Ishikawa (cell line): ENCODE results near the gene HECTD3.

Experiments
- CEBPB ChIP-seq: IDR thresholded peaks from 2 replicates; pipeline ENCODE4 v1.6.1; 2012
- CREB1 ChIP-seq: IDR thresholded peaks from 2 replicates; pipeline ENCODE4 v1.6.1; 2012; ENCODE audit warnings: low read depth
- EGR1 ChIP-seq: IDR thresholded peaks from 2 replicates; pipeline ENCODE4 v1.6.1; 2012
- EP300 ChIP-seq: IDR thresholded peaks from 2 replicates; pipeline ENCODE4 v1.6.1; 2012; ENCODE audit warnings: borderline replicate concordance
- FOXM1 ChIP-seq: IDR thresholded peaks from 2 replicates; pipeline ENCODE4 v1.6.1; 2012; ENCODE audit warnings: low read depth, borderline replicate concordance
- MAX ChIP-seq: IDR thresholded peaks from 2 replicates; pipeline ENCODE4 v1.6.1; 2012
- NFIC ChIP-seq: IDR thresholded peaks from 2 replicates; pipeline ENCODE4 v1.6.1; 2012
- RAD21 ChIP-seq: IDR thresholded peaks from 2 replicates; pipeline ENCODE4 v1.6.1; 2012; ENCODE audit warnings: low read depth
- REST ChIP-seq: IDR thresholded peaks from 2 replicates; pipeline ENCODE4 v1.6.1; 2012; ENCODE audit warnings: low read depth, mild to moderate bottlenecking
- TAF1 ChIP-seq: IDR thresholded peaks from 2 replicates; pipeline ENCODE4 v1.6.1; 2012; ENCODE audit warnings: low read depth, mild to moderate bottlenecking
- TCF12 ChIP-seq: IDR thresholded peaks from 2 replicates; pipeline ENCODE4 v1.6.1; 2012; ENCODE audit warnings: low read depth
- TEAD4 ChIP-seq: IDR thresholded peaks from 2 replicates; pipeline ENCODE4 v1.6.1; 2012
- USF1 ChIP-seq: IDR thresholded peaks from 2 replicates; pipeline ENCODE4 v1.6.1; 2012
- YY1 ChIP-seq: IDR thresholded peaks from 2 replicates; pipeline ENCODE4 v1.6.1; 2012; ENCODE audit warnings: low read depth
- ZBTB7A ChIP-seq: IDR thresholded peaks from 2 replicates; pipeline ENCODE4 v1.6.1; 2012; ENCODE audit warnings: low read depth

The HECTD3 gene

GRCh38 chr1:45002650-45003645, 8.2 kb downstream of the HECTD3 start:
- TF ChIP-seq YY1 (no peak), ZBTB7A (no peak)

- no peak for TF ChIP-seq EGR1
- no peak for TF ChIP-seq RAD21
- no peak for TF ChIP-seq TAF1
- no peak for TF ChIP-seq YY1
Measured at GRCh38 chr1:45001011-45001481, 10.1 kb downstream of the HECTD3 start.

GRCh38 chr1:44999232-44999631, 11.9 kb downstream of the HECTD3 start:
- TF ChIP-seq TCF12 (no peak), FOXM1 (no peak), YY1 (no peak), TEAD4 (no peak), USF1 (no peak), CEBPB (no peak), REST (no peak), NFIC (no peak), MAX (no peak), RAD21 (no peak), ZBTB7A (no peak), EGR1 (no peak), TAF1 (no peak), CREB1 (no peak), EP300 (no peak)

GRCh38 chr1:44995467-44996238, 15.5 kb downstream of the HECTD3 start:
- TF ChIP-seq YY1 (no peak), USF1 (no peak), NFIC (no peak), TEAD4 (no peak), TAF1 (no peak), FOXM1 (no peak), TCF12 (no peak), ZBTB7A (no peak), MAX (no peak), EP300 (no peak), EGR1 (no peak), CREB1 (no peak), CEBPB (no peak), RAD21 (no peak), REST (no peak)

- TF ChIP-seq EGR1 = no peak
- no peak for TF ChIP-seq CEBPB
- TF ChIP-seq CREB1 = no peak
- no peak for TF ChIP-seq USF1
- no peak for TF ChIP-seq RAD21
- TF ChIP-seq NFIC = no peak
- no peak for TF ChIP-seq EP300
- TF ChIP-seq YY1 = no peak
- no peak for TF ChIP-seq MAX
- no peak for TF ChIP-seq ZBTB7A
- TF ChIP-seq TAF1 = no peak
- no peak for TF ChIP-seq TEAD4
- TF ChIP-seq TCF12 = no peak
- no peak for TF ChIP-seq REST
- no peak for TF ChIP-seq FOXM1
Measured at GRCh38 chr1:44994309-44994898, 16.7 kb downstream of the HECTD3 start.
